IMR-90 (cell line): ENCODE measurements around the gene GUCY1A2. TPM values are rescaled to one million over a fixed set of nuclear protein-coding genes. Genes with fewer than 3 reads are reported as not detected.

ENCODE experiments used
- ATAC-seq: fragments of 200-7000 bp; cut with Tn5 transposase; 2 replicates; pipeline ENCODE4 v1.9.1; 2020; ENCODE audit warnings: low read depth, mild to moderate bottlenecking, moderate library complexity
- BruUV-seq: library from RNA; stranded (reverse); fragments of 400-500 nt; replicated peaks from 2 replicates; lab custom pipeline; 2021; lab: Mats Ljungman, UMichigan
- CTCF ChIA-PET: fragments of 300-600 bp; formaldehyde crosslinking; extraction: SDS; loops from one replicate; lab custom pipeline; 2021; ENCODE audit warnings: antibody characterized with exemption; lab: Yijun Ruan, JAX
- POLR2A ChIA-PET: fragments of 300-600 bp; sonication (Branson Sonifier 250); formaldehyde crosslinking; loops from one replicate; lab custom pipeline; 2022; ENCODE audit warnings: antibody characterized with exemption; ENCODE audit not compliant: unreplicated experiment; lab: Charles Lee
- DNase-seq: peaks from one replicate; pipeline ENCODE4 v3.0.0; 2013
- H2AFZ ChIP-seq: replicated peaks from 2 replicates; pipeline ENCODE3; 2013; ENCODE audit warnings: low read length, mild to moderate bottlenecking; ENCODE audit not compliant: poor library complexity
- H2AK5ac ChIP-seq: 2 replicates; pipeline ENCODE4 v1.6.1; 2013; ENCODE audit warnings: low read depth, low read length, inconsistent platforms
- H2AK9ac ChIP-seq: replicated peaks from 2 replicates; pipeline ENCODE3; 2013; ENCODE audit warnings: mild to moderate bottlenecking, low read depth, low read length, moderate library complexity; ENCODE audit not compliant: poor library complexity
- H2BK120ac ChIP-seq: 2 replicates; pipeline ENCODE4 v1.6.1; 2013; ENCODE audit warnings: low read depth, low read length, inconsistent platforms
- H2BK15ac ChIP-seq: 3 replicates; pipeline ENCODE4 v1.6.1; 2013; ENCODE audit warnings: low read depth, low read length, inconsistent platforms
- H2BK20ac ChIP-seq: 2 replicates; pipeline ENCODE4 v1.6.1; 2013; ENCODE audit warnings: low read depth, mild to moderate bottlenecking, inconsistent platforms, low read length, moderate library complexity
- H2BK5ac ChIP-seq: 2 replicates; pipeline ENCODE4 v1.6.1; 2013; ENCODE audit warnings: mild to moderate bottlenecking, low read depth, low read length, inconsistent platforms; ENCODE audit not compliant: poor library complexity, severe bottlenecking
- H3K14ac ChIP-seq: replicated peaks from 2 replicates; pipeline ENCODE4 v1.6.1; 2013; ENCODE audit warnings: low read depth, low read length, inconsistent platforms
- H3K18ac ChIP-seq: 2 replicates; pipeline ENCODE4 v1.6.1; 2013; ENCODE audit warnings: low read depth, low read length, control low read depth
- H3K23ac ChIP-seq: 2 replicates; pipeline ENCODE4 v1.6.1; 2013; ENCODE audit warnings: low read depth, low read length, inconsistent platforms
- H3K27ac ChIP-seq: 2 replicates; pipeline ENCODE4 v1.5.1; 2013; ENCODE audit warnings: mild to moderate bottlenecking, control low read depth, low read length; ENCODE audit not compliant: insufficient read depth
- H3K27me3 ChIP-seq: 2 replicates; pipeline ENCODE4 v1.6.1; 2013; ENCODE audit warnings: low read length; ENCODE audit not compliant: control insufficient read depth, insufficient read depth
- H3K36me3 ChIP-seq: 2 replicates; pipeline ENCODE4 v1.6.1; 2013; ENCODE audit warnings: low read length, mixed read lengths; ENCODE audit not compliant: control insufficient read depth, insufficient read depth
- H3K4ac ChIP-seq: 2 replicates; pipeline ENCODE4 v1.6.1; 2013; ENCODE audit warnings: low read depth, low read length, inconsistent platforms
- H3K4me1 ChIP-seq: 2 replicates; pipeline ENCODE4 v1.6.1; 2013; ENCODE audit warnings: low read length, mixed read lengths; ENCODE audit not compliant: control insufficient read depth, insufficient read depth
- H3K4me2 ChIP-seq: 2 replicates; pipeline ENCODE4 v1.6.1; 2013; ENCODE audit warnings: low read depth, mild to moderate bottlenecking, control low read depth, low read length, moderate library complexity
- H3K4me3 ChIP-seq: 2 replicates; pipeline ENCODE4 v1.5.1; 2013; ENCODE audit warnings: low read depth, mild to moderate bottlenecking, control low read depth, low read length, moderate library complexity; ENCODE audit not compliant: insufficient read depth
- H3K56ac ChIP-seq: 2 replicates; pipeline ENCODE4 v1.6.1; 2013; ENCODE audit warnings: low read length, inconsistent platforms; ENCODE audit not compliant: insufficient read depth; ENCODE audit errors: extremely low read depth
- H3K79me1 ChIP-seq, 2 experiments: 2 replicates each; pipeline ENCODE4 v1.6.1; 2013; ENCODE audit warnings: low read length in 2 of 2, inconsistent platforms in 1 of 2, low read depth in 1 of 2
- H3K9ac ChIP-seq: 2 replicates; pipeline ENCODE4 v1.6.1; 2013; ENCODE audit warnings: low read depth, low read length, control low read depth
- H3K9me1 ChIP-seq: 2 replicates; pipeline ENCODE4 v1.6.1; 2013; ENCODE audit warnings: low read length, inconsistent platforms; ENCODE audit not compliant: insufficient read depth
- H3K9me3 ChIP-seq: 2 replicates; pipeline ENCODE4 v1.6.1; 2013; ENCODE audit warnings: low read length; ENCODE audit not compliant: control insufficient read depth, insufficient read depth
- H4K20me1 ChIP-seq: 2 replicates; pipeline ENCODE4 v1.6.1; 2013; ENCODE audit warnings: low read length, inconsistent platforms; ENCODE audit not compliant: insufficient read depth
- H4K5ac ChIP-seq: 2 replicates; pipeline ENCODE4 v1.6.1; 2013; ENCODE audit warnings: mild to moderate bottlenecking, low read depth, low read length, control low read depth
- H4K8ac ChIP-seq, 2 experiments: 2 replicates each; pipeline ENCODE4 v1.6.1; 2013; ENCODE audit warnings: low read depth in 2 of 2, low read length in 2 of 2, control low read depth in 1 of 2, inconsistent platforms in 1 of 2
- H4K91ac ChIP-seq: 2 replicates; pipeline ENCODE4 v1.6.1; 2013; ENCODE audit warnings: low read depth, low read length, inconsistent platforms; ENCODE audit not compliant: insufficient read depth
- CEBPB ChIP-seq: IDR thresholded peaks from 2 replicates; pipeline ENCODE4 v1.6.1; 2012; ENCODE audit warnings: low read depth, low read length, improper control_type of control experiment
- CHD1 ChIP-seq: IDR thresholded peaks from 2 replicates; pipeline ENCODE4 v1.6.1; 2012; ENCODE audit warnings: low read depth, low read length, improper control_type of control experiment
- FOS ChIP-seq: fragments of 150-350 bp; IDR thresholded peaks from 2 replicates; pipeline ENCODE4 v1.6.1; 2016; ENCODE audit warnings: low read depth, low read length
- MAFK ChIP-seq: IDR thresholded peaks from 2 replicates; pipeline ENCODE4 v1.6.1; 2012; ENCODE audit warnings: low read depth, low read length, improper control_type of control experiment
- RAD21 ChIP-seq: IDR thresholded peaks from 2 replicates; pipeline ENCODE4 v1.6.1; 2012; ENCODE audit warnings: low read length, improper control_type of control experiment
- SMC3 ChIP-seq: fragments of 150-350 bp; IDR thresholded peaks from 2 replicates; pipeline ENCODE4 v1.6.1; 2016; ENCODE audit warnings: low read depth, mild to moderate bottlenecking, antibody characterized with exemption, low read length, moderate library complexity
- dilution Hi-C: fragments of 300-500 bp; cut with HindIII; formaldehyde crosslinking; loops from one replicate; pipeline ENCODE4 v1.14.3; 2018; ENCODE audit warnings: low sequenced_read_pairs; ENCODE audit not compliant: unreplicated experiment
- in situ Hi-C: fragments of 300-500 bp; cut with MboI; formaldehyde crosslinking; loops from 3 replicates; pipeline ENCODE4 v1.14.3; 2019; ENCODE audit warnings: low sequenced_read_pairs, inconsistent platforms, mixed read lengths
- intact Hi-C: fragments of 100-400 bp; cut with micrococcal nuclease; formaldehyde crosslinking; loops from 2 replicates; pipeline ENCODE4 v1.10.0; 2022
- polyA plus RNA-seq, 3 experiments: library from polyadenylated mRNA; depleted of rRNA; stranded (reverse); fragments of >200 nt; gene quantifications; 2 replicates each; pipeline ENCODE4 v1.2.3, GENCODE V29; 2012; ENCODE audit warnings: low replicate concordance in 1 of 3
- total RNA-seq: library from RNA; depleted of rRNA; stranded (reverse); fragments of >200 nt; gene quantifications from 2 replicates; pipeline ENCODE4 v1.2.3, GENCODE V29; 2012
- TF ChIP-seq, protein P1 (sequence below): fragments of 150-350 bp; IDR thresholded peaks from 2 replicates; pipeline ENCODE4 v1.6.1; 2017; ENCODE audit warnings: mild to moderate bottlenecking, antibody characterized with exemption, low read length, low read depth

The GUCY1A2 gene
- total and polyA plus RNA-seq, 2 of the 4 experiments (the other 2 are of a cell fraction): under 0.01 to 0.03 TPM

GRCh38 chr11:106920899-106921509 lies 97.3 kb downstream of the GUCY1A2 start:
- dilution Hi-C loops (no loop called here), intact Hi-C loops (no loop called here), in situ Hi-C loops (no loop called here)
- Histone ChIP-seq H3K27me3 (no peaks in the 10 kb centered on the region), H4K5ac (no peak overlapping the region), H4K91ac (no peak overlapping the region), H3K9ac (no peak overlapping the region), H2BK5ac (no peak overlapping the region), H2BK120ac (no peak overlapping the region), H3K4me3 (no peak overlapping the region), H2BK20ac (no peak overlapping the region), H3K18ac (no peak overlapping the region), H2AFZ (no peak overlapping the region), H2AK5ac (no peak overlapping the region), H3K79me1 (no peaks in the 10 kb centered on the region), H3K4me1 (no peaks in the 10 kb centered on the region), H3K36me3 (no peaks in the 10 kb centered on the region), H3K27ac (no peak overlapping the region), H3K23ac (no peak overlapping the region), H2AK9ac (no peak overlapping the region), H3K4me2 (no peak overlapping the region), H4K8ac (no peak overlapping the region), H3K9me1 (no peaks in the 10 kb centered on the region), H2BK15ac (no peak overlapping the region), H3K4ac (no peak overlapping the region), H4K20me1 (no peaks in the 10 kb centered on the region), H3K14ac (no peak overlapping the region), H3K56ac (no peak overlapping the region), H3K9me3 (no peaks in the 10 kb centered on the region; the same call in 1 of the 2 replicates)
- BruUV-seq: no TSS peak
- ChIA-PET POLR2A (no interaction called here), CTCF (interaction anchor here (0.6 kb wide), 2 partner anchors 16 to 261 kb away, joined by 3 read pairs; no protein-coding TSS in a partner anchor)
- DNase-seq (no peak), ATAC-seq (no peak)
- TF ChIP-seq SMC3 (no peak), FOS (no peak), MAFK (no peak), RAD21 (no peak), CHD1 (no peak), CEBPB (no peak)
- TF ChIP-seq, protein P1, sequence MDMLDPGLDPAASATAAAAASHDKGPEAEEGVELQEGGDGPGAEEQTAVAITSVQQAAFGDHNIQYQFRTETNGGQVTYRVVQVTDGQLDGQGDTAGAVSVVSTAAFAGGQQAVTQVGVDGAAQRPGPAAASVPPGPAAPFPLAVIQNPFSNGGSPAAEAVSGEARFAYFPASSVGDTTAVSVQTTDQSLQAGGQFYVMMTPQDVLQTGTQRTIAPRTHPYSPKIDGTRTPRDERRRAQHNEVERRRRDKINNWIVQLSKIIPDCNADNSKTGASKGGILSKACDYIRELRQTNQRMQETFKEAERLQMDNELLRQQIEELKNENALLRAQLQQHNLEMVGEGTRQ: no peak
